Stimulated activated naive B cell treated with anti-CD40 and anti-IgM and Interleukin-4, amounts not matched to agents 10 μg/mL and 1 μg/mL and 100 μg/mL, for 72 hours (primary cell): ENCODE results near the gene ADA.
A peak's percentile ranks its signal among the peaks of the same experiment; 100 is the strongest.

ENCODE experiments used
- ATAC-seq, 2 donors: fragments of 150-1000 bp; cut with Tn5 transposase; replicated peaks; 2 replicates each; pipeline ENCODE4 v1.10.0; 2021; ENCODE audit warnings: moderate library complexity in 1 of 2
- DNase-seq: peaks from one replicate; pipeline ENCODE4 v3.0.0; 2021
- H3K27ac Mint-ChIP-seq: one replicate; pipeline ENCODE4 v1.8.0; 2022; ENCODE audit warnings: mild to moderate bottlenecking, mixed read lengths
- H3K27me3 Mint-ChIP-seq, 2 donors: one replicate each; pipeline ENCODE4 v1.8.0; 2022; ENCODE audit warnings: mixed read lengths in 2 of 2
- H3K36me3 Mint-ChIP-seq, 2 donors: one replicate each; pipeline ENCODE4 v1.8.0; 2022; ENCODE audit warnings: mixed read lengths in 2 of 2, mild to moderate bottlenecking in 1 of 2
- H3K4me1 Mint-ChIP-seq, 2 donors: one replicate each; pipeline ENCODE4 v1.8.0; 2022; ENCODE audit warnings: mixed read lengths in 2 of 2, mild to moderate bottlenecking in 1 of 2
- H3K4me3 Mint-ChIP-seq, 2 donors: one replicate each; pipeline ENCODE4 v1.8.0; 2022; ENCODE audit warnings: mild to moderate bottlenecking in 2 of 2, mixed read lengths in 2 of 2, moderate library complexity in 1 of 2
- H3K9me3 Mint-ChIP-seq, 2 donors: one replicate each; pipeline ENCODE4 v1.8.0; 2022; ENCODE audit warnings: mixed read lengths in 2 of 2, mild to moderate bottlenecking in 1 of 2

The ADA gene

GRCh38 chr20:44632103-44632752, 19.3 kb downstream of the ADA start:
- peak overlapping the region in 1 of 2 donors; percentile 4 for H3K4me3 Mint-ChIP-seq
- peaks cover 16 to 29% of the 10 kb centered on the region in 2 donors for H3K4me1 Mint-ChIP-seq
- no peaks in the 10 kb centered on the region for H3K27me3 Mint-ChIP-seq
- H3K27ac Mint-ChIP-seq: no peak overlapping the region
- peak in 1 of 2 donors; percentile 10 for ATAC-seq
- H3K36me3 Mint-ChIP-seq: peaks cover 34 to 53% of the 10 kb centered on the region in 2 donors
- H3K9me3 Mint-ChIP-seq: no peaks in the 10 kb centered on the region
- DNase-seq: no peak

GRCh38 chr20:44630297-44630696, 21.2 kb downstream of the ADA start:
- ATAC-seq (no peak), DNase-seq (no peak)
- Mint-ChIP-seq H3K36me3 (peaks cover 36 to 53% of the 10 kb centered on the region in 2 donors), H3K4me1 (peaks cover 16 to 29% of the 10 kb centered on the region in 2 donors), H3K27ac (no peak overlapping the region), H3K4me3 (no peak overlapping the region), H3K9me3 (no peaks in the 10 kb centered on the region), H3K27me3 (no peaks in the 10 kb centered on the region)

- Mint-ChIP-seq H3K9me3 (no peaks in the 10 kb centered on the region), H3K36me3 (peaks cover 34 to 54% of the 10 kb centered on the region in 2 donors), H3K27ac (no peak overlapping the region), H3K4me1 (peaks cover 18 to 29% of the 10 kb centered on the region in 2 donors), H3K27me3 (no peaks in the 10 kb centered on the region), H3K4me3 (no peak overlapping the region)
- no peak for ATAC-seq
- no peak for DNase-seq
These were observed 22.0 kb downstream of the ADA start for GRCh38 chr20:44629542-44629941.

GRCh38 chr20:44629017-44629385, 22.5 kb downstream of the ADA start:
- H3K9me3 Mint-ChIP-seq: no peaks in the 10 kb centered on the region
- no peak for ATAC-seq
- no peak overlapping the region for H3K4me3 Mint-ChIP-seq
- peaks cover 39 to 55% of the 10 kb centered on the region in 2 donors for H3K36me3 Mint-ChIP-seq
- no peak for DNase-seq
- H3K4me1 Mint-ChIP-seq: peaks cover 18 to 29% of the 10 kb centered on the region in 2 donors
- H3K27ac Mint-ChIP-seq: no peak overlapping the region
- no peaks in the 10 kb centered on the region for H3K27me3 Mint-ChIP-seq

GRCh38 chr20:44627364-44628010, 24.0 kb downstream of the ADA start:
- H3K9me3 Mint-ChIP-seq: no peaks in the 10 kb centered on the region

GRCh38 chr20:44626278-44626677, 25.2 kb downstream of the ADA start:
- peaks cover 5% of the 10 kb centered on the region in 2 donors for H3K4me1 Mint-ChIP-seq
- no peak for DNase-seq
- no peak overlapping the region for H3K27ac Mint-ChIP-seq
- no peak overlapping the region for H3K4me3 Mint-ChIP-seq
- no peak for ATAC-seq
- peaks cover 51 to 60% of the 10 kb centered on the region in 2 donors for H3K36me3 Mint-ChIP-seq
- H3K9me3 Mint-ChIP-seq: peaks cover 0 to 3% of the 10 kb centered on the region in 2 donors
- H3K27me3 Mint-ChIP-seq: no peaks in the 10 kb centered on the region

More at GRCh38 chr20:44627364-44628010, 24.0 kb downstream of the ADA start:
- peaks cover 12 to 16% of the 10 kb centered on the region in 2 donors for H3K4me1 Mint-ChIP-seq
- no peaks in the 10 kb centered on the region for H3K27me3 Mint-ChIP-seq
- no peak for DNase-seq
- no peak overlapping the region for H3K4me3 Mint-ChIP-seq
- H3K27ac Mint-ChIP-seq: no peak overlapping the region
- H3K36me3 Mint-ChIP-seq: peaks cover 44 to 57% of the 10 kb centered on the region in 2 donors
- ATAC-seq: no peak

GRCh38 chr20:44625361-44625760, 26.1 kb downstream of the ADA start:
- ATAC-seq: no peak
- Mint-ChIP-seq H3K27me3 (no peaks in the 10 kb centered on the region), H3K9me3 (peaks cover 0 to 3% of the 10 kb centered on the region in 2 donors), H3K4me1 (peaks cover 6% of the 10 kb centered on the region in 2 donors), H3K27ac (peak overlapping the region; percentile 51), H3K36me3 (peaks cover 49 to 64% of the 10 kb centered on the region in 2 donors), H3K4me3 (no peak overlapping the region)
- no peak for DNase-seq

GRCh38 chr20:44624743-44625271, 26.7 kb downstream of the ADA start:
- peaks cover 53 to 67% of the 10 kb centered on the region in 2 donors for H3K36me3 Mint-ChIP-seq
- no peak overlapping the region for H3K27ac Mint-ChIP-seq
- ATAC-seq (no peak), DNase-seq (no peak)
- H3K4me3 Mint-ChIP-seq: no peak overlapping the region
- H3K4me1 Mint-ChIP-seq: peaks cover 10 to 11% of the 10 kb centered on the region in 2 donors
- H3K9me3 Mint-ChIP-seq: peaks cover 0 to 3% of the 10 kb centered on the region in 2 donors
- H3K27me3 Mint-ChIP-seq: no peaks in the 10 kb centered on the region

- Mint-ChIP-seq H3K27me3 (no peaks in the 10 kb centered on the region), H3K36me3 (peaks cover 58 to 74% of the 10 kb centered on the region in 2 donors), H3K4me1 (peaks cover 12 to 17% of the 10 kb centered on the region in 2 donors), H3K9me3 (peaks cover 0 to 3% of the 10 kb centered on the region in 2 donors), H3K27ac (no peak overlapping the region), H3K4me3 (no peak overlapping the region)
- no peak for DNase-seq
- ATAC-seq: no peak
These were observed 27.3 kb downstream of the ADA start for GRCh38 chr20:44624152-44624551.

- no peak for ATAC-seq
- peaks cover 20 to 28% of the 10 kb centered on the region in 2 donors for H3K4me1 Mint-ChIP-seq
- H3K27ac Mint-ChIP-seq: peak overlapping the region; percentile 47
- H3K4me3 Mint-ChIP-seq: peak overlapping the region in 1 of 2 donors; percentile 21
- H3K27me3 Mint-ChIP-seq: no peaks in the 10 kb centered on the region
- DNase-seq: no peak
- peaks cover 0 to 3% of the 10 kb centered on the region in 2 donors for H3K9me3 Mint-ChIP-seq
- H3K36me3 Mint-ChIP-seq: peaks cover 67 to 81% of the 10 kb centered on the region in 2 donors
These were observed 28.8 kb downstream of the ADA start for GRCh38 chr20:44622501-44623270.

GRCh38 chr20:44621939-44622338, 29.6 kb downstream of the ADA start:
- H3K36me3 Mint-ChIP-seq: peaks cover 66 to 83% of the 10 kb centered on the region in 2 donors
- peak overlapping the region; percentile 76 for H3K27ac Mint-ChIP-seq

GRCh38 chr20:44621325-44621724, 30.2 kb downstream of the ADA start:
- Mint-ChIP-seq H3K36me3 (peaks cover 64 to 81% of the 10 kb centered on the region in 2 donors), H3K9me3 (peaks cover 0 to 3% of the 10 kb centered on the region in 2 donors), H3K27me3 (no peaks in the 10 kb centered on the region), H3K27ac (peak overlapping the region; percentile 76), H3K4me1 (peaks cover 27 to 37% of the 10 kb centered on the region in 2 donors), H3K4me3 (peak overlapping the region in 1 of 2 donors; percentile 0)
- no peak for DNase-seq
- no peak for ATAC-seq

More at GRCh38 chr20:44621939-44622338, 29.6 kb downstream of the ADA start:
- peaks cover 24 to 31% of the 10 kb centered on the region in 2 donors for H3K4me1 Mint-ChIP-seq
- H3K4me3 Mint-ChIP-seq: no peak overlapping the region
- DNase-seq (no peak), ATAC-seq (no peak)
- H3K9me3 Mint-ChIP-seq: peaks cover 0 to 3% of the 10 kb centered on the region in 2 donors
- no peaks in the 10 kb centered on the region for H3K27me3 Mint-ChIP-seq

- peaks cover 40 to 50% of the 10 kb centered on the region in 2 donors for H3K4me1 Mint-ChIP-seq
- peaks cover 0 to 3% of the 10 kb centered on the region in 2 donors for H3K9me3 Mint-ChIP-seq
- DNase-seq (no peak), ATAC-seq (no peak)
- H3K4me3 Mint-ChIP-seq: no peak overlapping the region
- H3K27ac Mint-ChIP-seq: peak overlapping the region; percentile 89
- H3K36me3 Mint-ChIP-seq: peaks cover 71 to 90% of the 10 kb centered on the region in 2 donors
- no peaks in the 10 kb centered on the region for H3K27me3 Mint-ChIP-seq
These were observed 31.5 kb downstream of the ADA start for GRCh38 chr20:44620030-44620429.

- DNase-seq: no peak
- Mint-ChIP-seq H3K9me3 (peaks cover 0 to 3% of the 10 kb centered on the region in 2 donors), H3K4me1 (peaks cover 43 to 57% of the 10 kb centered on the region in 2 donors), H3K27ac (peak overlapping the region; percentile 70), H3K27me3 (no peaks in the 10 kb centered on the region), H3K36me3 (peaks cover 76 to 89% of the 10 kb centered on the region in 2 donors), H3K4me3 (no peak overlapping the region)
- ATAC-seq: no peak
These were observed 32.2 kb downstream of the ADA start for GRCh38 chr20:44619294-44619693.
